ENCODE results near the gene PEX3.

- no peak for TF ChIP-seq EZH2phosphoT487 (IDR thresholded peaks at IDR 0.05; ENCODE audit: borderline replicate concordance, low read length)
- no peak for TF ChIP-seq CTCF (conservative IDR thresholded peaks at IDR 0.05; ENCODE audit: low read depth, low read length)
These were observed 66.3 kb downstream of the PEX3 start for GRCh38 chr6:143516690-143517446.
